Fibroblast of skin of scalp (primary cell): ENCODE measurements around the gene CEP76. TPM values are rescaled to one million over a fixed set of nuclear protein-coding genes. Genes with fewer than 3 reads are reported as not detected.

Experiments
- DNase-seq: peaks from one replicate; pipeline ENCODE4 v3.0.0-alpha.2; 2013
- polyA plus RNA-seq, 2 experiments: library from polyadenylated mRNA; unstranded; fragments of 120-200 nt; gene quantifications; one replicate each; pipeline ENCODE4 v1.2.1, GENCODE V29; 2013; ENCODE audit not compliant: insufficient read length in 2 of 2

CEP76 gene, protein sequence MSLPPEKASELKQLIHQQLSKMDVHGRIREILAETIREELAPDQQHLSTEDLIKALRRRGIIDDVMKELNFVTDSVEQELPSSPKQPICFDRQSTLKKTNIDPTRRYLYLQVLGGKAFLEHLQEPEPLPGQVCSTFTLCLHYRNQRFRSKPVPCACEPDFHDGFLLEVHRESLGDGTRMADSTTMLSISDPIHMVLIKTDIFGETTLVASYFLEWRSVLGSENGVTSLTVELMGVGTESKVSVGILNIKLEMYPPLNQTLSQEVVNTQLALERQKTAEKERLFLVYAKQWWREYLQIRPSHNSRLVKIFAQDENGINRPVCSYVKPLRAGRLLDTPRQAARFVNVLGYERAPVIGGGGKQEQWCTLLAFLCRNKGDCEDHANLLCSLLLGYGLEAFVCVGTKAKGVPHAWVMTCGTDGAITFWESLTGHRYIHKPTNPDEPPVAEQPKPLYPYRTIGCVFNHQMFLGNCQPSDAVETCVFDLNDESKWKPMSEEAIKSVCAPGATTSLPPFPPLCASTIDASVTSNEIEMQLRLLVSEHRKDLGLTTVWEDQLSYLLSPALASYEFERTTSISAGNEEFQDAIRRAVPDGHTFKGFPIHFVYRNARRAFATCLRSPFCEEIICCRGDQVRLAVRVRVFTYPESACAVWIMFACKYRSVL
- polyA plus RNA-seq (2013, experiment 1 of 2; ENCODE audit: insufficient read length), result 5.0 TPM
- polyA plus RNA-seq (2013, experiment 2 of 2; ENCODE audit: insufficient read length), result 5.1 TPM

DNA sequence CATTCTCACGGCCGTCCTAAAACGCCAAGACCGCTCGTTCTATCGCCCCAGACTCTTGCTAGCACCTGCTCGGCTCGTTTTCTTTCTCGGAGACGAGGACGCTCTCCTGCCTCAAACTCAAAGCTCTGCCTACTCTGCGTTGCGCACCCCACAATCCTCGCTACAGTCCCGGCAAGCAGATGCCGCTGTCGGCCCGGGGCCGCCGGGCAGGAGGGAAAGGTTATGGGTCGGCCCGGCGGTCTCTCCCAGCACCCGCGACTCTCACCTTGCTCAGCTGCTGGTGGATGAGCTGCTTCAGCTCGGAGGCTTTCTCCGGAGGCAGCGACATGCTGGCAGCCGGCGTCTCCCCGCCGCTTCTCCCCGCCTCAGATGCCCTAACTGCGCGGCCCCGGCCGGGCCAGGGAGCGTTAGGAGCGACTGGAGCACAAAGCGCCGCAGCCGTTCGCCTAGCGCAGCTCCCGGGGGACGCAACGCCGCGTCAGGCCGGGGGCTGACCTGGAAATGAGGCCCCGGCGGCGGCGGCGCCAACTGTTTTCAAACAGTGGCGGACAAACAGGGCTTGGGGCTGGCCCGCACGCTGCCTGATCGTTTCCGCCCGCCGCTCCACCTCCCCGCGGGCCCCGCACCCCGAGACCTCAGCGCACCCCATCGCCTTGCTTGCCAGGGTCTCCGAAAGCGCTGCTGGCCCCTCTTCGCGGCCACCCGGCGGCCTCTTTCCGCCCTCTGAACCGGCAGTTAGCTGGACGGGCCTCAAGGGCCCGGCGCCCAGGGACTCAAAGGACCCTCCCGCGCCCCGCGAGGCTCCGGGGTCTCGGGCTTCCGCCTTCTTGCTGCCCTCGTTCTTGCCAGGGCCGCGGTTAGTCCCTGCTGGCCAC, at the start of gene CEP76, which contains the start of gene PSMG2:
Gene CEP76 (minus strand): TSS at position 503 of the 875 bp plus-strand sequence. CDS start 175 bp downstream, at position 328.
Gene PSMG2 (plus strand): TSS at position 822 of the 875 bp plus-strand sequence. CDS start 66 bp downstream, outside the sequence.
- DNase-seq, result peak; percentile 89

DNA sequence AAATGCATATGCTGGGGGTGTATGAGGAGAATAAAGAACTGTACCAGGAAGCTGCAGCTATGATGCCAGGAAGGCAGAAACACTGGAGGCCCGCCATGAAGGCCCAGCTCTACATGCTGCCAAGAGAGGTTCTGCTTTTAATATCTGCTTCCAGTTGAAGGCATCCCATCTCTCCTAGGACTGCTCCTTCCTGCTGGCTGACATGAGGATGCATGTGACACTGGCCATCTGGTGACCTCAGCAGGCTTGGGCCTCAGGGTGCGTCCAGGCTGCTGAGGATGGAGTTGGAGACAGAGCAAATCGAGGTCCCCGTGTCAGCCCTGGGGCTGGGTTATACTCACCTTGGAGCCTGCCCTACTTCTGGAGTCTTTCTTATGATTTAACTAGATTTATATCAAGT, 49.4 kb upstream of the CEP76 start:
- no peak for DNase-seq

DNA sequence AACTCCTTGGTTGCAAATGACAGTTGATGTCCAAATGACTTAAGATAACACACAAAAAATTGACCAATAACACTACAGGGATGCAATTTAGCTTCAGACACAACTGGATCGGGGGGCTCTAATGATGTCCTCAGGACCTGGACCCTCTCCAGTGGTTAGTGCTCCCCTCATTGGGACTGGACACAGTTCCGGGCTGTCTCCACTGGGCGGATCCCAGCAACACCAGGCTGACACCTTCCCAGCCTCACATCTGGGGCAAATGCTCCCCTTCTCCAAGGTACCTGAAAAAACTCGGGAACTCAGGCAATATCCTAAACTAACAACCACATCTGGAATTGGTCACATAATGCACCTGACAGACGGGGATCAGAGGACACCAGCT, 49.0 kb upstream of the CEP76 start:
- DNase-seq, result no peak

GRCh38 chr18:12750715-12751502, 48.4 kb upstream of the CEP76 start:
- no peak for DNase-seq

DNA sequence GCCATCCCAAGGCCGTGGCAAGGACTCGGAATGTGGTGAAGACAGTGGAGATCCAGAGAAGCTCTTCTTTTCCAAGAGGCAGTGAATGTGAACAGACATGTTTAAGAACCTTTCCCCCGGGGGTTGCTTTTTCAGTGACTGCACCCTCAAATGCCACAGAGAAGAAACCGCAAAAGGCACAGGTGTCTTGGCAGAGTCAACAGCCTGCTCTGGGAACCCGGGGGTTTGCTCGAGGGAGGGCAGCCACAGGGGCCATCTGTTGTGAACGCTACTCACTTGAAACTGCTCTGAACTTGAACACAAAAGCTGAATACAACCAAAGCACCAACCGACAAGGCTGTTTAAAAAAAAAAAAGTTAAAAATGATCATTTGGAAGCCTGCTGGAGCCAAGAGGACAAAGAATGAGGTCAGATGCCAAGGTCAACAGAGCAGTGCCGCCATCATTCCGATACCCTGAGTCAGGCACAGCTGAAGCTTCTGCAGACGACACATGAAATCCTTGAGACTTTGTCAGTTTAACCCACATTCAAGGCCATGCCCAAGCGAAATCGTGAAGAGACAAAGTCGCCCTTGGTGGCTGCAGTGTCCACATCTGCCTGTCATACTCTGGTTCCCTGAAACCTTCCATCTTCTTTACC, 47.7 kb upstream of the CEP76 start:
- peak; percentile 67 for DNase-seq

DNA sequence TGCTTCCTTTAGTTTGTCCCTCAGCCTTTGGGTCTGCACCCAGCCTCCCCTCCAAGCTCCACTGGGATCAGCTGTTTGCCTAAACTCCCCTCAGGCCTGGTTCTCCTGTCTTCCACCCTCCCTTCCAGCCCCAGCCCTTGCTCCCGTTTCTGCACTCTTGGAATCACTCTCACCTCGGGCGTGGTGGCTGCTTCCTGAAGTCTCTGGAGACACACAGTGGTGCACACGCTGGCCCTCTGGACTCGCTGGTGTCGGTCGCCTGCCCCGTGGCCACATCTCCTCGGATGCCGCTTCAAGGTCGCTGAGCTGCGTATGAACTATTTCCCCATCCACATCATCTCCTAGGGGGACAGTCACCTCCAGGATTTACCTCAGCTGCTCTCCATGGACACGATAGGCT, 46.6 kb upstream of the CEP76 start:
- DNase-seq, result no peak

- peak; percentile 61 for DNase-seq
These were observed 46.1 kb upstream of the CEP76 start for GRCh38 chr18:12748671-12749070.

DNA sequence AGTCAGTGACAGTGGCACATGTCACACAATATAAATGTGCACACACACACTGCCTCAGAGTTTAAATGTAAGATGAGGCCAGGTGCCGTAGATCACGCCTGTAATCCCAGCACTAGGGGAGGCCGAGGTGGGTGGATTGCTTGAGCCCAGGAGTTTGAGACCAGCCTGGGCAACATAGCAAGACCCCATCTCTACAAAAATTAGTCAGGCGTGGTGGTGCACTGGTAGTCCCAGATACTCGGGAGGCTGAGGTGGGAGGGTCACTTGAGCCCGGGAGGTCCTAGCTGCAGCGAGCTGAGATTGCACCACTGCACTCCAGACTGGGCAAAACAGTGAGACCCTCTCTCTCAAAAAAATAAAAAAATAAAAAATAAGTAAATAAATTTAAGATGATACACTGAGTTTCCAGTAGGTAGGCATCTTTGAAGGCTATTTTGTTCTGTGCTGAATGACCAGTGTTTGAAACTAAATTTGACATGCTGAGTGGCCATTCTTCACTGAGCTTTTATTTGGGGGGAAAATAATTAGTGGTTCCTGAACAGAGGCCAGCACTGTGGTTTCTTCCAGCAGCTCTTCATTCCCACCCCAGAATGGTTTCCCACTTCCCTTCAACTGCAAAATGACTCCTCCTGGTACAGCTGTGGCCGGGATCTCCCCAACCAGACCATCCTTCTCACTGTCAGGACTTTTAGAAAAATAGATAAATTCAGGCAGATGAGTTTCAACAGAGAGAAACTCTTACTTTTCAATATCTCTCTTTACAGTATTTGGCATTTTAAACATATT, 45.2 kb upstream of the CEP76 start:
- DNase-seq, result peak; percentile 60

DNA sequence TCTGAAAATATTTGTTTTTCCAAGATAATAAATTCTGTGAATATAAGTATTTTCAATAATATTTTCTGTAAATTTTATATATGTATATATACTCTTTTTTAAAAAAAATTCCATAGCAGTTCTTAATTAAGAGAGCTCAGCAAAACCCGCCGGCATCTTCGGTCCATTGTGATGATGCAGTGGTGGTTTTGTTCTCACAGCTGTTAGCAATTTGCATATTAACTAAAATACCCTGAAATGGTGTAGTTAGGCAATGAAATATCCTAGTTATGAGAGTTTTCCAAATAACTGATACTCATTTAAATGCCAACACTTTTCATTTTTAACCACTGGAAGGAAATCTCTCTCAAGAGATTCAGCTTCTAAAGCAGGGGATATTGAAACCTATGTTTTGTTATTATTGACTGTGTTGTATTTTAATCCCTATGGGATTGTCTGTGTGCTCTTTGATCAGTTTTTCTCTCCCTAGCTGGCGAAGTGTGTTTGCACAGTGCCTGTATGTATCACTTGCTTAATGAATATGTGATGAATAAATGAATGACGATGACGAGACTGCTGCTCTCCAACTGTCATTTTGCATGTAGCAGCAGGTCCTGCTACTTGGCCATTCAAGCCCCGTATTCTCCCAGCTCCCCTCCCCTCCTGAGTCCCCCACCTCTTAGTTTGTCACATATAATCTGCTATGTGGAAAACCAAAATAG, 42.7 kb upstream of the CEP76 start:
- DNase-seq, result peak; percentile 83

DNA sequence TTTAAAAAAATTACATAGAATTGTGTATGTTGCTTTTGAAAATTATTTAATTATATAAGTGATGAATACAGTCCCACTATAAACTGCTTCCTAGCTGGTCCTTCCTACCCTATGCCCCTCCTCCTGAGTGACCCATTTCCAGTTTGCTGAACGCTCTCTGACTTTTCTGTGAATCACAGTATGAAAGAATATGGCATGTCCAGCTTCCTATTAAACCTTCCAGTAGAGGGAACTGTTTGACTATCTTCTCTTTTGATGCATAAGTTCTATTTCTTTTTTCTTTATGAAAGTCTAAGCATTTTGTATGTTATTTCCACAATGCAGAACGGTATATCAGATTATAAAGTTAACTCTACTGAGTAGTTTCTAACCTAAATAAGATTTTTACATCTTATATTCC, 41.6 kb upstream of the CEP76 start:
- DNase-seq, result peak; percentile 76

GRCh38 chr18:12742453-12742852, 39.9 kb upstream of the CEP76 start:
- peak; percentile 85 for DNase-seq

DNA sequence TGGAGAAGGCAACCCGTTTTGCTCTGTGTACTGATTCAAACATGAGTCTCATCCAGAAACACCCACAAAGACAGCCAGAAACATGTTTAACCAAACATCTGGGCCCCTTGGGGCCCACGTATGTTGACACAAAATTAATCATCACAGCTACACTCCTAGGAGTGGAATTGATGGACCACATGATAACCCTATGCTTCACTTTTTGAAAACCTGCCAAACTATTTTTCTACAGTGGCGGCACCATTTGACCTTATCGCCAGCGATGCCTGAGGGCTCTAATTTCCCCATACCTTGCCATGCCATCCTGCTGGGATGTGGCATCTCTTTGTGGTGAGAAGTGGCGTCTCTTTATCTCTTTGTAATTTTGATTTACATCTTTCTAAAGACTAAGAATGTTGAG, 38.8 kb upstream of the CEP76 start:
- DNase-seq, result peak; percentile 93

- DNase-seq, result no peak
These were observed 34.9 kb upstream of the CEP76 start for GRCh38 chr18:12737243-12737902.

DNA sequence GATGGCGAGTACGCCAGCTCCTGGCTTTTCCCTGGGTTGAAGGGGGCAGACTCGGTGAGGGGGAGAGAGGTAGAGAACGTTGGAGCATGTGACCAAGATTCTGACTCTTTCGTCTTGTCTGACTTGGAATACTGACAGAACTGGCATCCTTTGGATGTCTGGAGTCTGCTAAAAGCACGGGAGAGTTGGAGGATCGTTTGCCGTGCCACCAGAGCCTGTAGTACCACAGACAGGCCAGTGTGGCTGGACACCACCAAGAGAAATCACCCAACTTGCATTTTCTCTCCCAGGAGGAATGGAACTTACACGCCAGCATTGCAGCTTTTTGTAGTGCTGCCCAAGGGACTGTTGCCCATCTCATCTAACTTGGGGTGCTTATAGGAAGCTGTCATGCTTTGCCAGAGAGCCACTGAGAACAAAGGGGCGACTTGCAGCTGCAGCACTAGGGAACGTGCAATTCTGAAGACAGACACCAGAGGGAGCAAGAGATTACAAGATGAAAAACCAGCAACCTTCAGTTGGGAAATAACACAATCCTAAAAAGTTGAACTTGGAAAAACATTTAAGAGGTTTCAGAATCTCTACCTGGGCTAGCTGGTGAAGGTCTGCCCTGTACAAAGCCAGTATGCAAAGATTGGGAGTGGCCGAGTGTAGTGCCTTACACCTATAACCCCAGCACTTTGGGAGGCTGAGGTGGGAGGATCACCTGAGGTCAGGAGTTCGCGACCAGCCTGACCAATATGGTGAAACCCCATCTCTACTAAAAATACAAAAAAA, 24.4 kb upstream of the CEP76 start:
- DNase-seq, result peak; percentile 72

DNA sequence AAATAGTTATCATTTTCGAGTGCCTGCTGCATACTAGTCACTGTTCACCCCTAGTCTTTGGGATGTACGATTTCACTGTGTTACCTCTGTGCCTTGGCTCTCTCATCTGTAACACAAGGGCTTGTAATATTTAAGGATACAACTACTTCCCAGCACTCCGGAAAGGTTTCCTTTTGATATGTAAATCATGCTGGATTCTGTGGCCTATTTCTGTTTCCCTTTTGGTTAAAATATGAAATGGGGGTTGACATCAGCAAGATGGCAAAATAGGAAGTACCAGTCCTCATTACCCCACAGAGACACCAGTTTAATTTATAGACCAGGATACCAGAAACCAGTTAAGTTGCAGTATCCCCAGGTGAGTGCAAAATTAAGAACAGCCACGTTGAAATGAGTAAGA, 23.8 kb upstream of the CEP76 start:
- DNase-seq, result no peak

- no peak for DNase-seq
These were observed 20.2 kb upstream of the CEP76 start for GRCh38 chr18:12722731-12723130.

DNA sequence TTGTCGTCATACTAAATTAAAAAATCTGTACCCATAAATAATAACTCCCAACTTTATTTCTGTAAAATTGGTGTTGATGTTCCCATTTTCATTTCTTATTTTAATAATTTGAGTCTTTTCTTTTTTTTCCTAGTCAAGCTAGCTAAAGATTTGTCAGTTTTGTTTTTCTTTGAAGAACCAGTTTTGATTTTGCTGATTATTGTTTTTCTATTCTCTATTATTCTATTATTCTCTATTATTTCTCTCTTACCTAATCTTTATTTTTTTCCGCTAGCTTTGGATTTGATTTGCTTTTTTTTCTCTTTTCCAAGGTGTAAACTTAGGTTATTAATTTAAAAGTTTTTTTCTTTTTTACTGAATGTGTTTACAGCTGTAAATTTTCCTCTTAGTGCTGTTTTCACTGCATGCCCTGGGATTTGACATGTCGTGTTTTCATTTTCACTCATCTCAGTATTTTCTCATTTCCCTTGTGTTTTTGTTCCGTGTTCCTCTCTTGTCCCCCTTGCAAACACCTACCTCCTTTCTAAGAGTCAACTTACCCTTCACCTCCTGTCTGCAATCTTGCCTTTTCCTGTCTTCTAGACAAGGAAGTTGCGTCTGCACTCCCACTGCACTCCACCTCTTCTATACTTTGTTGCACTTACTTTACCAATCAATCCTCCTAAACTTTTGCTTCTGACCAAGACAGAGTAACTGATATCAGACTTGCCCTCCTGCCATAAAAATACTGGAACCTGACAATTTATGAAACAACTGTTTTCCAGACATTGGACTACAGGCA, 19.2 kb upstream of the CEP76 start:
- no peak for DNase-seq

DNA sequence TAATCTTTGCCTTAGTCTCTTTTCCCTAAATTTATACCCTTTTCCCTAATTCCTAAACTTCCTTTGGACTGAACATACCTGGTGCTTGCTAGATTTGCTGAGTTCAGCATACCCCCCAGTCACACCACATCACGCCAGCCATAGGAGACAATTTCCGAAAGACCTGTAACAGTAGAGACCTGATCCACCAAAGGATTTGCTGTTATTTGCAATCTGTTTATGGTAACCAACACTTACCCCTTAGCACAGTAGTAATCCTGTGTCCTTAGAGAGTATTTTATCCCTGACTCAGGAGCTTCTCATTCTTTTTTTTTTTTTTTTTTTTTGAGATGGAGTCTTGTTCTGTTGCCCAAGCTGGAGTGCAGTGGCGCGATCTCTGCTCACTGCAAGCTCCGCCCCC, 8.9 kb upstream of the CEP76 start:
- no peak for DNase-seq
